CD4-positive, alpha-beta T cell treated with Interleukin-15 for 1 hour (primary cell): ENCODE results near the gene ACTR8.

Source experiments
- DNase-seq: peaks from one replicate; pipeline ENCODE4 v3.0.0-alpha.2; 2020

Gene ACTR8

GRCh38 chr3:53863145-53863544 is 18.8 kb downstream of the ACTR8 start:
- DNase-seq, result no peak

DNA sequence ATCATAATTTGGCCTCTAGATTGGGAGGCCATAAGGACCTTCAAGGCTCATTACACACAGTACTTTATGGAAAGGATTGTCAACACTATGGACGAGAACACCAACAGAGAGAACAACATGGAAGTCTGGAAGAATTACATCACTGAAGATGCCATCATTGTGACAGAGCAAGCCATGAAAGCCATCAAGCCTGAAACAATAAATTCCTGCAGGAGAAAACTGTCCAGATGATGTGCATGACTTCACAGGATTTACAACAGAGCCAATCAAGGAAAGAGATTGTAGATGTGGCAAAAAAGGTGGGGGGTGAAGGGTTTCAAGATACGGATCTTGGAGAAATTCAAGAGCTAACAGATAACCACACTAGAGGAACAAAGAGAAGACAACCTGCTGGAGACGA is 19.7 kb downstream of the ACTR8 start:
- DNase-seq, result no peak

DNA sequence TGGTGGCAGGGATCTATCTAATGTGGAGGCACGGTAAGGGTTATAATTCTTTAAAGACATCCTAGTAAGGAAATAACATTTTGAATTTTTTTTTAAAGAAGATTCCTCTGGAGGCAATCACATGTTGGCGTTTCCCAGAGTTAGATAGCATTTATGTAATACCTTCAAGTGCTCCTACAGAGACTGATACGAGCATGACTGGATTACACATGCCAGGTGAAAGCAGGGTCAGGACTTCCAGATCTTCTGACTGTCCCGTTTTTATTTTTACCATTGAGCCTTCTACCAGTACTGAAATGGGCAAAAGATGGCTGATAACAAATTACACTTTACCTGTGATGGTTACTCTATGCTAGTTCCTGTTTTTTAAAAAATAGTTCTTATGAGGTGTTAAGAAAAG is 21.8 kb downstream of the ACTR8 start:
- no peak for DNase-seq

DNA sequence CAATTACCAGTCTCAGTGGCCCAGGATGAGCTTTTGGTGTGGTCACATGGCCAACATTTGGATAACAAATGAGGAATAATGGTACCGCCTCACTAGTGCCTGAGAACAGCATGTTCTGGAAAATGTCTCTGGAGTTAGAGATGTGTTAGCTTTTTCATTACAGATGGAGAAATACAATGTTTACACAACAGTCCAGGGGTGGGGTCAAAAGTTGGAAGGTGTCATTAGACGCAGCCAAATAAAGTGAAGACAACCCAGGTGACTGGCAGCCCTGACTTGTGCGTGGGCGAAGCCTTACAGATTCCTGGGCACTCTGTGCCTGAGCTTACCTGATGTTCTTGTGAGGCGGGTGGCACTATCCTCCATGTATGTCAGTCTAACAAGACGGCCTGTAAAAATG is 22.8 kb downstream of the ACTR8 start:
- DNase-seq, result no peak

DNA sequence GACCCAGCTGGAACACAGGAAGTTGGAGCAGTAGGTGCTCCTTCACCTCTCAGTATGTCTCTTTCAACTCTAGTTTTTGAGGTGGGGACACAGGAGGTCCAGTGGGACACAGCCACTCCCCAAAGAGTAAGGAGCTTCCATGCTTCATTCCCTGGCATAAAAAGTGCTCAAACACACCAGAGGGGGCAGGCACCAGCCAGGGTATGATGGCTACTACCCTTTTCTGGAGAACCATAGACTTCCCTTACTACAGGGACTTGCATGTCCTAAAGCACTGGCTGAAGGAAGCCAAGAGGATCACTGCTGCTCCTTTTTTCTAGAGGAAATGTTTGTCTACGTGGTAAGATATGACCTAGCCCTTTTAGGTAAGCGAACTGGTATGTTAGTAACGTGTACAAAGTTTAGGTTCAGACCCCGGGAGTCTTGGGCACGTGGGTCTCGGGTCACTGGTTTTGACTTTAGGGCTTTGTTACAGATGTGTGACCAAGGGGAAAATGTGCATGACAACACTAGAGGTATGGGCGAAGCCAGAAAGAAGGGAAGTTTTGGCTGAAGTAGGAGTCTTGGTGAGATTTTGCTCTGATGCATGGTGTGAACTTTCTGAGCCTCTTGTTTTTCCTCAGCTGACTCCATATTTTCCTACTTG is 23.7 kb downstream of the ACTR8 start:
- DNase-seq, result no peak

- no peak for DNase-seq
Observed at GRCh38 chr3:53856964-53857363, 25.0 kb downstream of the ACTR8 start.

GRCh38 chr3:53850895-53851294 is 31.1 kb downstream of the ACTR8 start:
- DNase-seq, result no peak

- DNase-seq, result no peak
Observed at GRCh38 chr3:53849916-53850315, 32.0 kb downstream of the ACTR8 start.

DNA sequence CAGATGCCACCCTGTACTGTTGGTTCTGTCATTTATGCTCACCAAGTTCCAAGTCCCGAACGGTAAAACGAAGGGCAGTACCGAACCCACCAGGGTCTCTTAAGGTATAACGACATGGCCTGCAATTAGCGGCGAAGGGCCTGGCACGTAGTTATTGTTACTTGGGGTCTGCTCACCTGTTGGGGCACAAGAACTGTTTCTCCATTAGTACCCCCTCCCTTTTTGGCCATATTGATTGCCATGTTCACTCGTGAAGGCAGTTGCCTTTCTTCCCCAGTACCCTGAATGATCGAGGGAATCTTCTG is 35.1 kb downstream of the ACTR8 start:
- no peak for DNase-seq

DNA sequence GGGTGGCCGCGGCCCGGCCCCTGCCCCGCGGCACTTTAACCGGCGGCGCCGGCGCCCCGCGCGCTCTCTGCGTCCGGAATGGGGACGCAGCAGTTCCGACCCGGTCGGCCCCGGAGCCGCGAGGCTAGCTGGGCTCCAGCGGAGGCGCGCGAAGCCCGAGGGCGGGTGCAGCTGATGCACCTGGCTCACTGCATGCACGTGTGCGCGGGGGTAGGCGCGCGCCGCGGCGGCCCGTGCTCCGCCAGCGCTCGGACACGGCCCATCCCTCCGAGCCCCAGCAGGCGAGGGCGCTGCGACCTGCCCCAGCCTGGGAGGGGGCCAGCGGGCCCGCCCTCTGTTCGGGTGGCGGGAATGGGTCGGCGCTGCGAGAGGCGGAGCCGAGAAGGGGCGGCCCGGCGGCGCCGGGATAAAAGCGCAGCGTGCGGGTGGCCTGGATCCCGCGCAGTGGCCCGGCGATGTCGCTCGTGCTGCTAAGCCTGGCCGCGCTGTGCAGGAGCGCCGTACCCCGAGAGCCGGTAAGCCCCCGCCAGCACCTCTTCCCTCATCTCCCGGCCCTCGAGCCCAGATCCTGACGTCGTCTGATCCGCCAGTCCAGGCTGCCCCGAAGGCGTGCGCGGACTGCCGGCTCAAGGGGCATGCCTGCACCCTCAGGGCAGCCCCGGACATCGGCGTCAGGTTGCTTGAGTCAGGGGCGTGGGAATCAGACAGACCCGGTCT is 35.7 kb downstream of the ACTR8 start, which contains the start of the genes CHDH and IL17RB:
Gene CHDH (minus strand): TSS at position 286 of the 717 bp plus-strand sequence. CDS start 22,411 bp downstream, outside the sequence.
Gene IL17RB (plus strand): TSS at position 435 of the 717 bp plus-strand sequence. CDS start 21 bp downstream, at position 456.
- DNase-seq, result no peak

- no peak for DNase-seq
Observed at GRCh38 chr3:53845881-53846133, 36.1 kb downstream of the ACTR8 start.

DNA sequence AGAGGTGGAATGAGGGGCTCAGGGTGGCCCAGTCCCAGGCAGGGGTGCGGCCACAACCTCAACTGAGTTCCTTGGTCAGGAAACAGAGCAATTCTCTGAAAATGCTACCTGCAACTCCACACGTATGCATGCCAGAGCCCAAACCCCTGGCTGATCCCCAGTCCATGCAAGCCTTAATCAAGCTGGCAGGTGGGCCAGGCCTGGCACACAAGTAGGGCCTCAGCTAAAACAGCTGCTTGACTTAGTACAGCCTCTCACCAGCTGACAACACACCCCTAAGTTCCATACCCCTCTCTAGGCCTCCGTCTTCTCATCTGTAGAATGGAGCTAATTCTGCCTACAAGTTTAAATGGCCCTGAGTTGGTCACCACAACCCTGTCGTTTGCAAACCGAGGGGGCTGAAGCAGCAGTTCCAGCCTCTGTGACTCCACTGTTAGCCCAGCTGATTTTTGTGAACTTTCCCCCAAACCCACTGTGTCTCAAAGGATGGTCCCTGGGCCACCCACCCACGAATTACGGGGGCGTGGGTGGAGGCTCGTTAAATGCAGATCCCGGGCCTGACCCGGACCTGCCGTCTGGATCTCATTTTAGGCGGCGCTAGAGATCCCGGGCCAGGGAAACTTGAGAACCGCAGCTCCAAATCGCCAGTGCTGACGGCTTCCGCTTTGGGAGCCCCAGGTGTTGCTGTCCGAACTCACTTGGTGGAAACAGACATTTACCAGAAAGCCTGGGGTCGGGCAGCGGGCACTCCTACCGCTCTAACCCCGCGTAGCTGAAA is 36.7 kb downstream of the ACTR8 start:
- DNase-seq, result no peak

GRCh38 chr3:53844262-53845102 is 37.5 kb downstream of the ACTR8 start:
- no peak for DNase-seq

GRCh38 chr3:53843195-53844177 is 38.5 kb downstream of the ACTR8 start:
- DNase-seq, result no peak

GRCh38 chr3:53842436-53843194 is 39.3 kb downstream of the ACTR8 start:
- no peak for DNase-seq

- DNase-seq, result no peak
Observed at GRCh38 chr3:53841296-53841695, 40.7 kb downstream of the ACTR8 start.

DNA sequence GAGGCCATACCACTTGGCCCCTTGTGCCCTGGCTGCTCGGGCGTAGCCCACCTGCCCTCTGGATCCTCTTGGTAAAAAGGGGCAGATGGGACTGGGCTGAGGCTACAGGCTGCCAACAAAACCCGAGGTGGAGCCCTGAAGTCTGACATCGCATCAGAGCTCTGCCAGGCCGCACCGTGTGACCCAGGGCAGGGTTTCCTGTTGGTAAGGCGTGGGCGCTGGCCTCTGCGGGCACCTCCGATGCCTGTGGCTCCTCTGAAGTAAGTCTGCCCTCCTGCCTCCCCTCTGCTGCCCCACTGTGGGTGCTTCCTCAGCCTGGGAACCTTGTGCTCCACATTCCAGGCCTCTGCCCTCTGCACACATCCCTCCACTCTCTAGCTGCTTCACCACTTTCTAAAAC is 44.6 kb downstream of the ACTR8 start:
- DNase-seq, result no peak

DNA sequence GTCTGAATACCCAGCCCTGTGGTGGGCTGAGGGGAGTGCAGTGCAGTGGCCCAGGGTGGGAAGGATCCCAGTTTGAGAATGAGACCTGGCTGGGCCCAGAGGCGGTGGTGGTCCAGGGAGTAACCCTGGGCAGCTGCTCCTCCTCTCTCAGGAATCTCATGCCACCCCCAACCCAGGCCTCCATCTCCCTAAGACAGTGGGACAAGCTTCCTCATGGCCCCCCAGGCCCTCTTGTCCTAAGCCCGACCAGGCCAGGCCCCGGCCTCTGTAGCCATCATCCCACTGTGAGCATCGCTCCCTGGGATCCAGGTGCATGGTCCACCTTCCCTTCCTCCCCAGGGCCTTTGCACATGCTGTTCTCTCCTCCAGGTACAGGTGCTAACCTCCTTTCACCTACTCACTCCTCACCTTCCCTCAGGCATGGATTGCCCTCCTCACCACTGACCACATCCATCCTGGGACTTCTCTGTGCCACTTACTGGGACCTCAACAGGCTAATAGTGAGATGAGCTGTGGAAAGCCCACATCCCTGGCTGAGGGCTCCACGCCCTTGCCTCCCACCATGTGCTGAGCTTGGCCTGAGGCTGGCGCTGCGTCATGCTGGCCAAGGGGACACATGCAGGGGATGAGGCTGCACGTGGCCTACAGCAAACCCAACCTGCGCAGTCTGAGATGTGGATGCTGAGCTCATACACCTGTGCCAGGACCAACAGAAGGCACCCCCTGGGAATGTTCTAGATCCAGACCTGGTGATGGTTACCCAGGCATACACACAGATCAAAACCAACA is 45.7 kb downstream of the ACTR8 start:
- no peak for DNase-seq

- no peak for DNase-seq
Observed at GRCh38 chr3:53835257-53835656, 46.7 kb downstream of the ACTR8 start.

DNA sequence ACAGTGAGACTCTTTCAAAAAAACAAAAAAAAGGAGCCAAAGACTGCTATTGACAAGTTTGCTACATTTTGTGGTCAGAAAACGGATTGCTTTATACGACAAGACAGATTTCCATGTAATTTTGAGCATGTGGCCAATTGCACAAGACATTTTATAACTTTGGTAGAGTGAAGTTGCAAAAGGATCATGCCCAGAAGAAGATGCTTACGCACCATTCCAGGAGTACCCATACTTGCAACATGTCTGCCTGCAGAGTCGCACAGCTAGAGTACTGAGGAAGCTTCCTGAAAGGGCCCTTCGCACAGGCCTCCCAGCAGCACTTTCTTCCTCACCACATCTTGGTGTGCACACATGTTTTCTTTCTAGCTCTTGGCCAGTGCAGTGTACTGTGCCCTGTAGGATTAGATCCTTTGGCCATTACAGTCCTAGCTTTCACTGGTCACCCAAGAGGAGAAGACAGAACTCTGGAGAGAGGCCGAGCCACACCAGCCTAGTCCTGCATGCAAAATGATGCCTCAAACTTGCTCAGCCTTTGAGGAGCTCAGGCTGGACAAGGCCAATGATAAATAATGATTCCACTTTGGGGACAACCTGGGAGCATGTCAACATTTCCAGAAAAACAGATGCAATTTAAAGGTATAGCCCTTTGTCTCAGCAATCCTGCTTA is 47.4 kb downstream of the ACTR8 start:
- DNase-seq, result no peak
